Fibroblast of villous mesenchyme (primary cell): Measurements from ENCODE around the gene PPP1R9B. TPM values are rescaled to one million over a fixed set of nuclear protein-coding genes. Genes with fewer than 3 reads are reported as not detected.

Experiments
- DNase-seq: peaks from one replicate; pipeline ENCODE4 v3.0.0-alpha.2; 2010; ENCODE audit warnings: low read depth
- H3K4me3 ChIP-seq: 2 replicates; pipeline ENCODE4 v1.5.1; 2011; ENCODE audit warnings: low read depth, mild to moderate bottlenecking, low read length
- total RNA-seq: library from RNA; depleted of rRNA; stranded (reverse); fragments of >200 nt; gene quantifications from 2 replicates; pipeline ENCODE4 v1.2.3, GENCODE V29; 2012
- TF ChIP-seq, protein P1 (sequence below): IDR thresholded peaks from 2 replicates; pipeline ENCODE4 v1.5.1; 2012; ENCODE audit warnings: low read depth, mild to moderate bottlenecking, low read length; ENCODE audit not compliant: insufficient read depth

Gene PPP1R9B
- total RNA-seq, 1 donor = 47.1 TPM

DNA sequence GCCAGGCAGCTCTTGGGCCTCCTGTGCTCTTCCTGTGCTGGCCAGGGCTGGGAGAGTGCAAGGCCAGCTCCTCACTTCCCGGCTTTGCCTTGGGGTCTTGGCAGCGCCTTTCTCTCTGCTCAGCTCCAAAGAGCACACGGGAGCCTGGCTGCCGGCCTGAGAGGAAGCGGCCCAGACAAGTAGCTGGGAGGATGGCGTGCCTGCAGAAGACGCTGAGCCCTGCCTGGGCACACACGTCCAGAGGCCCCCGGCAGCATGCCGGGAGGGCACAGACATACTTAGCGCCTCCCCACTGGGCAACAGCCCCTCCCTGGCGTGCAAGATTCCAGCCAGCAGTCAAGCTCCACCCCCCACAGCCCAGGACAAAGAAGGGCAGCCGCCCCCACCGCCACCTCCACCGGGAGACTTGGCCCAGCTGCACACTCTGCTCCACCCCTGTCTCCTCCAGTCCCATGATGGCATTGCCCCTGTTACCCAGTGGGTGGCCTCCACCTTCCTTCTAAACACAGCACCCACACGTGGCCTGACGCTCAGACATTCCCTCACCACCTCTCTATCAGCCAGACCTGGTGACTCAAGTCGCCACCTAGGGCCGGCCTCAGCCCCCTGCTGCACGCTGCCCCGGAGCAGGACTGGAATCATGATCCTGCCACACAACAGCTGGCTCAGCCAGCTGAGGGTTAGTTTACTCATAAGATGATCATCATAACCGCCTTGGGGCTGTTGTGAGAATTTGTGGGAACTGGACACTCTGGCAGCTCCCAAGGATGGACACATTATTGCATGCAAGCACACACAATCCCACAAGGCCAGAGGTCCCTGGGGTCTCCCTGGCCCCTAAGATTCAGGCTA, 27.7 kb upstream of the PPP1R9B start:
- DNase-seq = peak; percentile 98
- TF ChIP-seq, protein P1, sequence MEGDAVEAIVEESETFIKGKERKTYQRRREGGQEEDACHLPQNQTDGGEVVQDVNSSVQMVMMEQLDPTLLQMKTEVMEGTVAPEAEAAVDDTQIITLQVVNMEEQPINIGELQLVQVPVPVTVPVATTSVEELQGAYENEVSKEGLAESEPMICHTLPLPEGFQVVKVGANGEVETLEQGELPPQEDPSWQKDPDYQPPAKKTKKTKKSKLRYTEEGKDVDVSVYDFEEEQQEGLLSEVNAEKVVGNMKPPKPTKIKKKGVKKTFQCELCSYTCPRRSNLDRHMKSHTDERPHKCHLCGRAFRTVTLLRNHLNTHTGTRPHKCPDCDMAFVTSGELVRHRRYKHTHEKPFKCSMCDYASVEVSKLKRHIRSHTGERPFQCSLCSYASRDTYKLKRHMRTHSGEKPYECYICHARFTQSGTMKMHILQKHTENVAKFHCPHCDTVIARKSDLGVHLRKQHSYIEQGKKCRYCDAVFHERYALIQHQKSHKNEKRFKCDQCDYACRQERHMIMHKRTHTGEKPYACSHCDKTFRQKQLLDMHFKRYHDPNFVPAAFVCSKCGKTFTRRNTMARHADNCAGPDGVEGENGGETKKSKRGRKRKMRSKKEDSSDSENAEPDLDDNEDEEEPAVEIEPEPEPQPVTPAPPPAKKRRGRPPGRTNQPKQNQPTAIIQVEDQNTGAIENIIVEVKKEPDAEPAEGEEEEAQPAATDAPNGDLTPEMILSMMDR = peak; percentile 50
- no peak overlapping the region for H3K4me3 ChIP-seq

DNA sequence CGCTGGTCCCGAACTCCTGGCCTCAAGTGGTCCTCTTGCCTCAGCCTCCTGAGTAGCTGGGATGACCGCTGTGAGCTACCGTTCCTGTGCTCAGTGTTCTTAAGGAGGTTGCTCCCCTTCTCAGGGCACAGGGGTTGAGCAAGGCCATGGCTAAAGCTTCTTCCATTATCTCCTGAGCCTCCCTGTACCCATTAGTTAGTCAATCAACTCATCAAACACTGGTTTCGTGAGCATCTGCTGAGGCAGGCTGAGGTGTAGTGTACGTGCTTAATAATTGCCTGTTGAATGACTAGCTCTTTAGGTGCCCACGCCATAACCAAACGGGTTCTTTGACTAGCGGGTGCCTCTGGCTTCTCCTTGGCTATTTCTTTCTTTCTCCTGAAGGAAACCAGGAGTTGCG, 27.0 kb upstream of the PPP1R9B start:
- no peak overlapping the region for H3K4me3 ChIP-seq
- TF ChIP-seq, protein P1 = no peak
- no peak for DNase-seq

DNA sequence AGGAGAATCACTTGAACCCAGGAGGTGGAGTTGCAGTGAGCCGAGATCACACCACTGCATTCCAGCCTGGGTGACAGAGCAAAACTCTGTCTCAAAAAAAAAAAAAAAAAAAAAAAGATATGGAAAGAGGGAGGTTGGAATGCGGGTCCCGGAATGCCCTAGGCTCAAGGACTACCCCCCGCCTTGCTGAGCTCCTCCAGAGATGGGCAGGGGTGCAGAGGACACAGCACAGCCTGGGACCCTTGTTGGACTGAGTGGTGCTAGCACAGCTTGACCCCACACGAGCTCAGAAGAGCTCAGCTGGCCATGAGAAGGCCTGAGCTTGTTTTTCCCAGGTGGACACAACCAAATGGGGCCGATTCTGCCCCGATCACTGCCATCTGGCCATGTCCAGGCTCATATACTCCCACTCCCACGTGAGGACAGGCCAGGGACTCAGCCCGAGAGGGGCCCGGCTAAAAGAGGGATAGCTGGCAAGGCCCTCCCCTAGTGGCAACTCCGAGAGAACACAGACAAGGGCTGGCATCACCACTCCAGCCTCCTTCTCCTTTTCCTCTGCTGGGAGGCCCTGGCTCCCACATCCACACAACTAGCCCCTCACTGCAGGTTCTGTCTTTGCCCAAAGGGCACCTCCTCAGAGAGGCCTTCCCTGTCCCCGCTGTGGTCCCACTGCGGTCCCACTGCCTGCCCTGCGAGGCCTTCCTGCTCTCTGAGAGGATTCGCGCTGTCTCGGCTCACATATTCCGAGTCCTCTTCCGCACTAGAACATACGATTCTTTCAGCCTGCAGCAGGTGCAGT, 26.3 kb upstream of the PPP1R9B start:
- DNase-seq = peak; percentile 18
- TF ChIP-seq, protein P1 = peak; percentile 9
- H3K4me3 ChIP-seq = no peak overlapping the region

DNA sequence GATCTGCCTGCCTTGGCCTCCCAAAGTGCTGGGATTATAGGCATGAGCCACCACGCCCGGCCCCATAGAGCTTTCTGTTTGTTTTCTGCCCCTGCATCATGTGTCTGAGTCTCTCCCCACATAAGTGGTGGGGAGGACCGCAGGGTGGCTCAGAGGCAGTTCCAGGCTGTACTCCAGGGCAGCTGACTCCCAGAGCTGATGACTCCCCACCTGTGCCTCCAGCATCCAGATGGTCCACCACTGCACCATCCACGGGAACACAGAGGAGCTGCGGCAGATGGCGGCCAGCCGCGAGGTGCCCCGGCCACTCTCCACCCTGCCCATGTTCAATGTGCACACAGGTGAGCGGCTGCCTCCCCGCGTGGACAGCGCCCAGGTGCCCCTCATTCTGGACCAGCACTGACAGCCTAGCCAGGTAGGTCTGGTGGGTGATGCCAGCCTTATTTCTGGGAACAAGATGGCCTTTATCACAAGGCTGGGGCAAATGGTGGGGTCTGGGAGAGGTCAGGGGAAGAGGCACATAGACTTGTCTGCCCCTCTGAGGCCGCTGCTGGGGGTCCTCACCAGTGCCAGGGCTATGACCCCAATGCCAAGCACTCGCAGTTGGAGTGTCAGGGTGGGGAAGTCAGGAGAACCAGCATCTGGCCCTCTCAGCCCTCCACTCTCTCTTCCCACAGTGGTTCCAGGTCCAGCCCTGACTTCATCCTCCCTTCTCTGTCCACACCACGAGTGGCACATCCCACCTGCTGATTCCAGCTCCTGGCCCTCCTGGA, 24.7 kb upstream of the PPP1R9B start:
- no peak for DNase-seq
- TF ChIP-seq, protein P1 = no peak
- H3K4me3 ChIP-seq = no peak overlapping the region

DNA sequence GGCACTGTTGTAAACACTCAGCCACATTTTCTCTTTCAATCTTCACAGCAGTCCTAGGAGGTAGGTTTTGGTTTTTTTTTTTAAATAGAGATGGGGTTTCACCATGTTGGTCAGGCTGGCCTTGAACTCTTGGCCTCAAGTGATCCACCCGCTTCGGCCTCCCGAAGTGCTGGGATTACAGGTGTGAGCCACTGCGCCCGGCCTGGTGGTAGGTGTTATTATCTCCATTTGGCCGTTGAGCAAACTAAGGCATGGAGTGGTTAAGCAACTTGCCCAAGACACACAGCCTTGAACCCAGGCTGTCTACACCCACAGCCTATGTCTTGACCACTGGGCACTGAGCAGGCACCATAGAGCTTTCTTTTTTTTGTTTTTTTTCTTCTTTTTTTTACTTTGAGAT, 24.0 kb upstream of the PPP1R9B start:
- TF ChIP-seq, protein P1 = no peak
- H3K4me3 ChIP-seq = no peak overlapping the region

DNA sequence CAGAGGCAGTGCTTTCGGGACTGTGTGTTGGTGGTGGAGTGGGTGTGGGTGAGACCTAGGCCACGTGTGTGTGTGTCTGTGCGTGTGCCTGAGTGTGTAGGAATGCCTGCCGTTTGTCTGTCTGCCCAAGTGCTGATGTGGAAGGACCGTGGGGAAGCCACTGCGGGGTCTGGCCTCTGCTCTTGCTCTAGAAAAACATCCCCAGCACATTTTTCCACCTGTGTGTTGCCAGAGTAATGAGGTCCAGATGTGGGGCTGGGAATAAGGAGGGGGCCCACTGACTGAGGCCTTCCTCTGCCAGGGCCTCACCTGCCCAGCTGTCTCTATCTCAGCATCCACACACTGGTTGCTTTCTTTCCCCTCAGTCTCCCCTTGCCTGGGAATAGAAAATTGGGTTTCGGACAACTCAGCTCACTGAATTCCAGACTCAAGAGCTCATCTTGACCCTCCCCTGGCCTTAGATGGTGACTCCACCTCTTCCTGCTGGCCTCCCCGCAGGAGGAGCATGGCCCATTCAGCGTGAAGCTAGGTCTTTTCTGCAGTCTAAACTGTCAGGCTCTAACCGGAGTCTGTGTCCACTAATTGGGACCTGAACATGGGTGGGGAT, 23.0 kb upstream of the PPP1R9B start:
- peak; percentile 87 for DNase-seq
- TF ChIP-seq, protein P1 = no peak
- H3K4me3 ChIP-seq = no peak overlapping the region

More for the DNA sequence above, 24.0 kb upstream of the PPP1R9B start:
- DNase-seq = no peak
